NK-92 (cell line): ENCODE data around the gene LSS.

Experiments
- DNase-seq: peaks from one replicate; lab custom pipeline; 2025; ENCODE audit not compliant: unreplicated experiment; lab: John Stamatoyannopoulos, UW

LSS gene

DNA sequence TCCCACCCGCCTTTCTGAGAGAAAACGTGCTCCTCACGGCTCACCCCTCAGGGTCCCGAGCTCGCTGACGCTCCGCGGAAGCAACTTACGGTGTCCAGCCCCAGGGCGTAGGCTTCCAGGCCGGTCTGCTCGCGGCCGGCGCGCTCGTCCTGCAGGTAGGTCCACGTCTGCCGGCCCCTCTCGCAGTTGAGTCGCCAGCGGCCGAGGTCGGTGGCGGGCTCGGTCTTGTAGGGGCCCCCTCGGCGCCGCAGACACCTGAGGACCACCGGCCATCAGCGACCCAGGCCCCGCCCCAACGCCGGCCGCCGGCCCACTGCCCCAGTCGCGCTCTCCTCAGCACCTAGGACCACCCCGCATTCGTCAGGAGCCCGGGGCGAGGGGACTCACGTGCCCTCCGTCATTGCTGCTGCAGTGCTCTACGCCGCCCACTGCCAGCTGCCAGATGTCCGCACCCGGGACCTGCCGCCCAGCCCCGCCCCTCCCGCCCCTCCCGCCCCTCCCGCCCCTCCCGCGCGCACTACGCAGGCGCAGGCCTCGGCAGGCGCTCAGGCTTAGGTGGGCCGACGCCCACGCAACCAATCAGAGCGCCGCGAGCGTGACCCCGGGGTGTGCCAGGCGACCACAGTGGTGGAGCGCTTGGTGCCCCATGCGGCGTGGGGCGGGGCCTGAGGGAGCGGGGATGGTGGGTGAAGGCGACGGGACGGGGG lies at the start of gene LSS:
Gene LSS (minus strand): TSS at position 430 of the 707 bp plus-strand sequence. CDS start 29 bp downstream, at position 401.
- DNase-seq = peak; percentile 92

- DNase-seq = no peak
These were observed 46.3 kb upstream of the LSS start for GRCh38 chr21:46274797-46275390.

- no peak for DNase-seq
These were observed 44.8 kb upstream of the LSS start for GRCh38 chr21:46273341-46273740.

GRCh38 chr21:46269466-46269865 lies 40.9 kb upstream of the LSS start:
- DNase-seq = no peak

- DNase-seq = no peak
These were observed 39.8 kb upstream of the LSS start for GRCh38 chr21:46268371-46268770.

- no peak for DNase-seq
These were observed 38.4 kb upstream of the LSS start for GRCh38 chr21:46266946-46267345.

GRCh38 chr21:46265736-46266525 lies 37.4 kb upstream of the LSS start:
- DNase-seq = no peak

- no peak for DNase-seq
These were observed 36.1 kb upstream of the LSS start for GRCh38 chr21:46264690-46265144.

DNA sequence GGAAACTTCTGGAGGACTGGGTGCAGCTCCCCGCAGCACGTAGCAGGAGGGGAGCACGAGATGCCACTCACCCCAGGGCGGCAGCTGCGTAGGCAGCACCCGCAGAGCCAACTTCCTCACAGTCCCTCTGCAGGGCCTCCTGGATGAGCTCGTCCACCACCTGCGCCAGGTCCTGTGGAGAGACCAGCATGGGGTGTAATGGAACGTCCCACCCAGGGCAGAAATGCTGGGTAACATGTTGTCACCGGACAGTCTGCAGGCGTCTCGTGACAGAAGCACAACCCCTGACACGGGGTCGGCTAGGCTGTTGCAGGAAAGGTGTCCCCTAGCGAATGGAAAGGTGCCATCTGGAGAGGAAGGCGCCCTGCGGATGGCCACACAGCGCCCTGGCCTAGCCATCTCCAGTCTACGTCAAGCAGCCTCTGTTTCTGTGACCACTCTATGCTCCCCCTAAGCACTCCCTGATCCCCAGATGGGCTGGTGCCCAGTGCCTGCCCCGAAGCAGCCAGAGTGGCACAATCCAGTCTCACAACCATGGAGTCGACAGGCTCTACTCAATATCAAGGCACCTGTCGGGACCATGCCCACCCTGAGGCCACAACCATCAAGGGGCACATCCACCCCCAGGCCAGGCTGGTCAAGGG lies 35.6 kb upstream of the LSS start:
- DNase-seq = no peak

DNA sequence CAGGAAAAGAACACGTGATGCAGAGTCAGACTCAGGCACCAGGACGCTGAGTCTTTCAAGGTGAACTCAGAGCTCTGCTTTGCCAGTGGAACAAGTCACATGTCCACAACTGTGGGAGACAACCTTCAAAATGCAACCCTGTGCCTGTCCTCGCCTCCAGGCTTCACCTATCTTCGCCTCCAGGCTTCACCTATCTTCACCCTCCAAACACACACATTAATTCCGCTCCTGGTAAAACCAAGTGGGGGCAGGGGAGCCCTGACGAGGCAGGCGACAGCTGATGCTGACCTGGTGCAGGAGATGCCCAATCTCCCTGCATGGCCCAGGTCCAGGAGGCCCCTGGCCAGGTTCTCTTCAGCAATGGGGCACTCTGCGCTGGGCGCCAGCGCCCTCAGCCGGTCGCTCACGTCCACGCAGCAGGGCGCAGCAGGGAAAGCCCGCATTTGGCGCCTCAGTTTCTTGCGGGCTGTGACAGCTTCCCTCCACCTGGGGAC lies 28.0 kb upstream of the LSS start:
- DNase-seq = no peak

DNA sequence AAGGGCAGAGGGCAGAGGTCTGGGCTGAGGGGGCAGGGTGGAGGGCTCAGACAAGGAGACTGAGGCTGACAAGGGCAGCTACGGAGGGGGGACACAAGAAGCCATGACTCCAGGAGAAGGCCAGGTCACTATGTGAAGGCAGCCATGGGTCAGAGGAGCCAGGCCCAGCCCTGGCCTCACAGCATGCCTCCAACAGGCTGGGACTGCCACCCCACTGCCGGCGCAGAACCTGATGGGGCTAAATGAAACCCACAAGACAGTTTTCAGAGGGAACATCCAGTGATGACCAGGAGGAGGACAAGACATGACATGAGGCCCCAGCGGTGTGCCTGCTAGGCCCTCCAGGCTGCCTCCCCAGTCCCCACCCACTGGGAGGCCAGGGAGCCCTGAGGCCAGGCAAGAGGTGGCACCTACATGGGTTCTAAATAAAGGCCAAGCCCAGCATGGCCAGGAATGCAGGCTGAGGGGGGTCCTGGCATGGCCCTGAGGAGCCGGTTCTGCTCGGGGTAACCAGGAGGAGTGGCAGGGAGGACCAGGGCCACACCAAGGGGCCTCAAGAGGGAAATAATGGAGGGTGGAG lies 27.3 kb upstream of the LSS start:
- DNase-seq = no peak

- no peak for DNase-seq
These were observed 26.6 kb upstream of the LSS start for GRCh38 chr21:46255166-46255565.

DNA sequence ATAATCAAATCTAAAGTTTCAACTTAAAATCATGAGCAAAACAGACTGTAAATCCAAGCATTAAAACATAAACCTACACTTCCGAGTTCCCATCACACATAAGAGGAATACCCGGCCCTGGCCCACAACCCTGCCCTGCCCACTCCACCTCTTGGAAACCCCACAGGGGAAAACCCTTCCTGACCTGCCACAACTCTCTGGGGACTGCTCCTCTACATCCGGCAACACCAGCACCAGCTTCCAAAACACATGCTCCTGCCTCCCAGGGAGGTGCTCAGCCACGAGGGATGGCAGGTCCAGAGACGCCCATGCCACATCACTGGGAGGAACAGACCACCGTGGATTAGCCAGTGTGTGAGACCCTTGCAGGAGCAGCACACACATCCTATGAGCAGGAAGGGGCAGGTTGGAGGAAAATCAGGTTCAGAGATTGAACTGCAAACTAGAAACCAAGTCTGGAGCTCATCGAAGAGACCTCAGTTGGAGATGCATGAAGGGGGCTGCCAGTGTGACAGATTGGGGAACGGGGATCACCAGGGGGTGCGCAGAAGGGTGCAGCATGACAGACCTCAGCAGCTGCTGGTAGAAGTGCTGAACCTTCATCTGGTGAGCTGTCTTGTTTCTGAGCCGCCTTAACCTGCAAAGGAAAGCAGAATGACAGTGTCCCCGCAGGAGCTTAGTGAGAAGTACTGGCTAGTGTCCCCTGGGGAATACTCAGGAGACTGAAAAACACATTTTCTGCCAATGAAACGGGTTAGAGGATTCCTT lies 25.8 kb upstream of the LSS start:
- no peak for DNase-seq

- DNase-seq = no peak
These were observed 25.1 kb upstream of the LSS start for GRCh38 chr21:46253610-46254124.

DNA sequence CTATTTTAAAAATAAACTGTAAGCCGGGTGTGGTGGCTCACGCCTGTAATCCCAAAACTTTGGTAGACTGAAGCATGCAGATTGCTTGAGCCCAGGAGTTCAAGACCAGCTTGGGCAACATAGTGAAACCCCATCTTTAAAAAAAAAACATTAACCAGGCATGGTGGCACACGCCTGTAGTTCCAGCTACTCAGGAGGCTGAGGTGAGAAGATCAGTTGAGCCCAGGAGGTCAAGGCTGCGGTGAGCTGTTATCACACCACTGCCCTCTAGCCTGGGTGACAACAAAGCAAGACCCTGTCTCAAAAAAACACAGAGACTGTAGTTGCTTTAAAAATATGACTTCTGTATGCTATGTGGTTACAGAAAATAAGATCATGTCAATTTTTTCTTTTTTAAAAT lies 24.3 kb upstream of the LSS start:
- DNase-seq = no peak

GRCh38 chr21:46250146-46250725 lies 21.7 kb upstream of the LSS start:
- DNase-seq = no peak

DNA sequence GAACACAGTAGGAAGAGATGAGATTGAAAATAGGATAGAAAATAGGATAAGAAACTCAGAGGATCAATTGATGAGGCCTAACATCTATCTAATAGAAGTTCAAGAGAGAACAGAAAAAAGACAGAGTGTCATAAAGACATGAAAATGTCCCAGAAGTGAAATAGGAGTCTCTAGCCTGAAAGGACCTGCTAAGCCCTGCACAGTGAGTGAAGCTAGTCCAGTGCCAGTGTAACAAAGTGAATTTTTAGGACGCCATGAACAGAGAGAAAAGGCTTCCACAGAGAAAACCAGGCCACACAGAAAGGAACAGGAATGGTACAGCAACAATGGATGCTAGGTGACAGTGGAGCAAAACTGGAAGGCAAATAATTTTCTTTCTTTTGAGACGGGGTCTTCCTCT lies 20.3 kb upstream of the LSS start:
- DNase-seq = no peak

DNA sequence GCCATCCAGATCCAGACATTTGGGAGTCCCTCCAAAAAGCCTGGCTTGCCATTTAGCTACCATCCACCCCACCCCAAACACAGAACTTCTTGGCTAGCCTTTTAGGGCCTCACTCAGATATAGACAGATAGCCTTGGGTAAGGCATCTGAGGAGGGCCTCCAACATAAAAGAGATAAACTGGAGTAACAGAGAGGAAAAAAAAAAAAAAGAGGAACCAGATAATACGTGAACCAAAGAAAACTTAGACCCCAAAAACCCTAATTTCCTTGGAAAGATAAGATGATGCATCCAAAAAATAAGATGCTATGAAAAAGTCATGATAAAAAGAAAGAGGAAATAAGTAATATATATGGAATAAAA lies 19.8 kb upstream of the LSS start:
- no peak for DNase-seq

- DNase-seq = no peak
These were observed 19.3 kb upstream of the LSS start for GRCh38 chr21:46247699-46248421.
